Pancreas (tissue), 10 donors: ENCODE results near the gene SMIM13. TPM values are rescaled to one million over a fixed set of nuclear protein-coding genes. Genes with fewer than 3 reads are reported as not detected.

ENCODE experiments used
- ATAC-seq, 4 donors: fragments of 200-7000 bp; cut with Tn5 transposase; one replicate each; pipeline versions ENCODE4 v1.8.0 to v1.9.1; 2020; ENCODE audit warnings: mild to moderate bottlenecking in 4 of 4, moderate library complexity in 4 of 4
- DNase-seq, 6 donors: peaks; one replicate each; pipeline ENCODE4 v3.0.0-alpha.2; 2020
- FAIRE-seq: peaks from 2 replicates; lab custom pipeline; 2012; peaks lifted over from hg19 to GRCh38; lab: Jason Lieb, UNC
- H3K27ac ChIP-seq, 4 donors: fragments of 200-600 bp; sonication (generic); 1 replicate in 3 of 4; 2 replicates in 1 of 4; pipeline versions ENCODE4 v1.5.0 to v1.8.0; 2020
- H3K27me3 ChIP-seq, 4 donors: fragments of 200-600 bp; one replicate each; pipeline ENCODE4 v1.8.0; 2021
- H3K36me3 ChIP-seq, 3 donors: fragments of 200-600 bp; sonication (generic) in 1 of 3; one replicate each; pipeline versions ENCODE4 v1.5.0 to v1.8.0; 2020 to 2021
- H3K4me1 ChIP-seq, 3 donors: fragments of 200-600 bp; one replicate each; pipeline ENCODE4 v1.8.0; 2021
- H3K4me3 ChIP-seq, 4 donors: fragments of 200-600 bp; sonication (generic) in 2 of 4; one replicate each; pipeline versions ENCODE4 v1.5.0 to v1.8.0; 2020 to 2021
- H3K9me3 ChIP-seq, 4 donors: fragments of 200-600 bp; one replicate each; pipeline ENCODE4 v1.8.0; 2021
- WGBS, 2 donors: extraction: QIAGEN DNeasy Blood & Tissue Kit; methylation state at CpG; one replicate each; pipeline ENCODE4 v1.1.7; 2013; 5-methylcytosine and 5-hydroxymethylcytosine counted together
- intact Hi-C, 3 donors: fragments of 100-400 bp; cut with DNase I; formaldehyde crosslinking; loops; one replicate each; pipeline versions ENCODE4 v1.11.1 to v1.14.2; 2022
- polyA plus RNA-seq, 2 donors: library from polyadenylated mRNA; stranded (reverse); fragments of 200-250 nt; gene quantifications; one replicate each; pipeline ENCODE4 v1.2.3, GENCODE V29; 2013
- total RNA-seq, 6 donors: library from RNA; stranded (reverse); fragmentation: NEBNext Ultra II Directional in 4 of 6; extraction: Animal tissue kit (Norgen Biotek cat#: 25700) in 4 of 6; gene quantifications; one replicate each; pipeline versions ENCODE4 v1.2.1 to v1.2.4, GENCODE V29; 2021 to 2023
- TF ChIP-seq, protein P1 (sequence below), 4 donors: fragments of 200-600 bp; sonication (generic) in 3 of 4; IDR thresholded peaks; one replicate each; pipeline versions ENCODE4 v1.5.0 to v1.8.0; 2021; ENCODE audit warnings: antibody characterized with exemption in 4 of 4
- donor health status: healthy with polysubstance abuse.
- donor health status: DM: no; HTN: no; CAD: no; lungs with moderate emphysema.
- donor health status: DM: no; HTN: no; CAD: no.
- donor health status: control.
- donor health status: control.
- donor health status: Bipolar disorder and iron deficiency.
- donor health status: DM: yes; HTN: yes; CAD: no.
- donor health status: DM: no; HTN: no; CAD: no.
- donor health status: DM: no; HTN: no; CAD: no.
- donor health status: DM: yes; HTN: yes; CAD: no.

Gene SMIM13
- total and polyA plus RNA-seq, 8 donors = 1.4 to 5.1 (median 2.9) TPM

DNA sequence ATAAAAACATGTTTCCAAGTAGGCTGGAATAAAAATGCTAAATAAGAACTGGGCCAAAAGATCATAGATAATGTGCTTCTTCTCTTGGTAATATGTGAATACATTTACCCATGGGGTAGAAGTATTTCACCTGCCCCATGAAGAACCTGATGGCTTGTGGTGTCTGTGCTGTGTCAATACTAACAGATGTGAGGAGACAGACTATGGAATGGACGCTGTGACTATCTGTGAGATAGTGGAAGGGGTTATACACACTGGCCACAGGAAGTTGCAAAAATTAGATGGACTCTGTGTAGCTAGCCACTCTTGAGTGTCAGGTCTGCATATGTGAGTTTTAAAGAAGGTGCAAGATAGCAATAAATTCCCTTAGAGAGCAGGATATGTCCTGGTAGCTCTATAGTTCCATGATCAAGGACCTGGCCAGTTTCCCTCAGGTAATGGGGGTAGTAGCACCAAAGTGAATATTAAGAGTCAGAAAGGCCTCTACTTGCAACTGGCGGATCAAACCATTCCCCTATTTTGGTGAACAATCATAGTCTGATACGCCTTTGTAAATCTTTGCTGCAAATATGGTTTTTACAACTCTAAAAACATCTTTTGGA is 90.2 kb downstream of the SMIM13 start:
- Histone ChIP-seq H3K27ac (no peak overlapping the region), H3K27me3 (no peaks in the 10 kb centered on the region), H3K36me3 (no peaks in the 10 kb centered on the region), H3K4me3 (no peak overlapping the region), H3K9me3 (no peaks in the 10 kb centered on the region), H3K4me1 (peaks cover 0 to 14% (median 12%) of the 10 kb centered on the region in 3 donors)
- ATAC-seq = no peak
- TF ChIP-seq, protein P1, sequence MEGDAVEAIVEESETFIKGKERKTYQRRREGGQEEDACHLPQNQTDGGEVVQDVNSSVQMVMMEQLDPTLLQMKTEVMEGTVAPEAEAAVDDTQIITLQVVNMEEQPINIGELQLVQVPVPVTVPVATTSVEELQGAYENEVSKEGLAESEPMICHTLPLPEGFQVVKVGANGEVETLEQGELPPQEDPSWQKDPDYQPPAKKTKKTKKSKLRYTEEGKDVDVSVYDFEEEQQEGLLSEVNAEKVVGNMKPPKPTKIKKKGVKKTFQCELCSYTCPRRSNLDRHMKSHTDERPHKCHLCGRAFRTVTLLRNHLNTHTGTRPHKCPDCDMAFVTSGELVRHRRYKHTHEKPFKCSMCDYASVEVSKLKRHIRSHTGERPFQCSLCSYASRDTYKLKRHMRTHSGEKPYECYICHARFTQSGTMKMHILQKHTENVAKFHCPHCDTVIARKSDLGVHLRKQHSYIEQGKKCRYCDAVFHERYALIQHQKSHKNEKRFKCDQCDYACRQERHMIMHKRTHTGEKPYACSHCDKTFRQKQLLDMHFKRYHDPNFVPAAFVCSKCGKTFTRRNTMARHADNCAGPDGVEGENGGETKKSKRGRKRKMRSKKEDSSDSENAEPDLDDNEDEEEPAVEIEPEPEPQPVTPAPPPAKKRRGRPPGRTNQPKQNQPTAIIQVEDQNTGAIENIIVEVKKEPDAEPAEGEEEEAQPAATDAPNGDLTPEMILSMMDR (IDR thresholded peaks at IDR 0.05) = no peak
- no peak for FAIRE-seq
- WGBS, 2 donors = 86 to 94% methylated on average over 3 of the region's 3 CpGs
- DNase-seq = no peak
- intact Hi-C loops = no loop called here

- no peaks in the 10 kb centered on the region for H3K36me3 ChIP-seq
- TF ChIP-seq, protein P1 (IDR thresholded peaks at IDR 0.05) = no peak
- 92 to 96% methylated on average over 17 of the region's 17 CpGs for WGBS, 2 donors
- no peak overlapping the region for H3K27ac ChIP-seq
- no peak for FAIRE-seq
- peaks cover 0 to 14% (median 12%) of the 10 kb centered on the region in 3 donors for H3K4me1 ChIP-seq
- no peaks in the 10 kb centered on the region for H3K9me3 ChIP-seq
- no peak overlapping the region for H3K4me3 ChIP-seq
- intact Hi-C loops = no loop called here
- ATAC-seq = no peak
- no peaks in the 10 kb centered on the region for H3K27me3 ChIP-seq
- no peak for DNase-seq
Measured at GRCh38 chr6:11185204-11185842, 91.7 kb downstream of the SMIM13 start.

DNA sequence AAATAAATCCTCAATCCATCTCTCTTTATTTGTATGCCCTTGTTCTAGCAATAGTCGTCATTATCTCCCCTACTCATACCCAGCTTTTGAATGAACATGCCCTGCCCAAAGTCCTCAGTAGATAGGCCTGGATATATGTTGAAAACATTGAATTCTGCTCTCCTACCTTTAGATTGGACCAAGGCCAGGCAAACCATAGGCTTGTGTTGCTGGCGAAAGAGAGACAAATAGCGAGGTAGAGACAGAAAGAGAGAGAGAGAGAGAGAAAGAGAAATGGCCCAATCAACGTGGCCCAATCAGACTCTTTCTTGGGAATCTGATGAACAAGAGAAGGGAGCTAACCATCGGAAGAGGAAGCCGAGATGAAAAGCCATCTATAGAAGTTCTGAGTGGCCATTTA is 93.7 kb downstream of the SMIM13 start:
- intact Hi-C loops = no loop called here
- no peaks in the 10 kb centered on the region for H3K9me3 ChIP-seq
- no peaks in the 10 kb centered on the region for H3K36me3 ChIP-seq
- TF ChIP-seq, protein P1 (IDR thresholded peaks at IDR 0.05) = no peak
- no peak overlapping the region for H3K4me3 ChIP-seq
- no peak for ATAC-seq
- no peaks in the 10 kb centered on the region for H3K27me3 ChIP-seq
- DNase-seq = no peak
- WGBS, 2 donors = 93 to 94% methylated on average over 6 of the region's 6 CpGs
- peaks cover 0 to 14% (median 12%) of the 10 kb centered on the region in 3 donors for H3K4me1 ChIP-seq
- no peak for FAIRE-seq
- H3K27ac ChIP-seq = peak overlapping the region in 2 of 4 donors; percentile 51 to 55

Other genes starting within 250 kb of the SMIM13 start
- not detected for gene GCM2, start 211.8 kb upstream of the SMIM13 start, total RNA-seq
- gene GCM2, start 211.8 kb upstream of the SMIM13 start, polyA plus RNA-seq = not detected
- gene SYCP2L, start 206.8 kb upstream of the SMIM13 start, total RNA-seq = 1 to 10 TPM; 1.1 to 1.9 (median 1.4) TPM
- gene SYCP2L, start 206.8 kb upstream of the SMIM13 start, polyA plus RNA-seq = 1 to 10 TPM; 1.1 to 2.3 TPM
- 1 to 10 TPM; 1.3 to 2.2 (median 1.6) TPM for gene ELOVL2, start 49.5 kb upstream of the SMIM13 start, total RNA-seq
- gene ELOVL2, start 49.5 kb upstream of the SMIM13 start, polyA plus RNA-seq = 1 to 10 TPM; 1.5 to 1.9 TPM
- gene ERVFRD-1, start 17.9 kb downstream of the SMIM13 start, total RNA-seq = under 1 TPM in 2 of 6 donors, not detected in 4; 0.06 to 0.09 TPM
- gene ERVFRD-1, start 17.9 kb downstream of the SMIM13 start, polyA plus RNA-seq = under 1 TPM in 1 of 2 donors, not detected in 1; 0.07 TPM
- 10 to 100 TPM in 1 of 6 donors, 1 to 10 TPM in 5; 4.9 to 13.2 (median 8.3) TPM for gene NEDD9, start 138.8 kb downstream of the SMIM13 start, total RNA-seq
- 10 to 100 TPM in 1 of 2 donors, 1 to 10 TPM in 1; 4.8 to 11.7 TPM for gene NEDD9, start 138.8 kb downstream of the SMIM13 start, polyA plus RNA-seq